IPS DF 4.7 (cell line): ENCODE data around the gene USP6NL.
"Not testable (repeated sequence)": the region's sequence is repeated elsewhere in the genome, so short reads cannot be mapped to it uniquely, and the experiment has no call there.

Source experiments
- DNase-seq: peaks from one replicate; pipeline ENCODE4 v3.0.0-alpha.2; 2013; ENCODE audit warnings: low spot score; ENCODE audit errors: extremely low read depth

The USP6NL gene

DNA sequence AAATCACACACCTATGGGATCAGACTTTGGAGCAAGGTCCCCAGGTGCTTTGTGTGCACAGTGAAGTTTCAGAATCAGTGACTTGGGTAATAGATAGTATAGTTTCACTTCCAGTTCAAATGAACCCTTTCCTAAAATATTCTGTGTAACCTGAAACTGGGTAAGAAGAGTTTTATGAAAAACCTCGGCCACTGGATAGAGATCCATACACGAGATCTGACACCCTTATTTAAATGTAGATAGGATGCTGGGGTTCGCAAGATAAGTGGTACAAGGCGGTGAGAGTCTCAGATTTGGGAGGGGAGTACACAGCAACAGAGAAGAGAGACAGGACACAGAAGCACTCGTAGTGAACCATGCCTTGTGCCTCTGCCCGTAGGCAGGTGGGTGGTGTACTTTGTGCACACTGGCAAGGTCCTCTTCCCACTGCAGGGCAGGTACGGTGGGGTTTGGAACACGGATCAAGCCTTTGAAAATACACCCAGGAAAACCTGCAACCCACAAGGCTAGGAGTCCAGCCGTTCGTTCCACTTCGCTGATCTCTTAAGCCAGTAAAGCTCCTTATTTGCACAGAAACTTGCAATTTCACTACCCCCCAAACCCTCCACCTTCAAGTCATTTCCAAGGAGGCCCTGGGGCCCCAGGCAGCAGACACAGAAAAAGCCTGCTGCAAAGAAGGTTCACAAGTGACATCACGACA, 162.8 kb downstream of the USP6NL start:
- DNase-seq, result no peak

DNA sequence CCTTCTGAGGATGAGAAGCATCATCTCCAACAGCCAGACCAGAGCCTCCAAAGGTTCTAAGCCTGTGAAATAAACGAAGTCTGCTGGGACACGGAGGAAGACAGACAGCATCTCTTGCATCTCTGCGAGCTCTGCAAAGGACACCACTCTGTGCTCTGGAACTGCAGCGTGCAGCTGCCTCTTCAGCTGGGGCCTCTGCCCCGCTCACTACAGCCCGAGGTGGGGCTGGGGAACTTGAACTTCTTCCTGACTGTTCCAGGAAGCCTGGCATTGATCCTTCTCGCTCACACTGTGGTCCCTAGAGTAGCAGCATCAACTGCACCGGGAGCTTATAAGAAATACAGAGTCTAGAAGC, 163.3 kb downstream of the USP6NL start:
- DNase-seq, result no peak

DNA sequence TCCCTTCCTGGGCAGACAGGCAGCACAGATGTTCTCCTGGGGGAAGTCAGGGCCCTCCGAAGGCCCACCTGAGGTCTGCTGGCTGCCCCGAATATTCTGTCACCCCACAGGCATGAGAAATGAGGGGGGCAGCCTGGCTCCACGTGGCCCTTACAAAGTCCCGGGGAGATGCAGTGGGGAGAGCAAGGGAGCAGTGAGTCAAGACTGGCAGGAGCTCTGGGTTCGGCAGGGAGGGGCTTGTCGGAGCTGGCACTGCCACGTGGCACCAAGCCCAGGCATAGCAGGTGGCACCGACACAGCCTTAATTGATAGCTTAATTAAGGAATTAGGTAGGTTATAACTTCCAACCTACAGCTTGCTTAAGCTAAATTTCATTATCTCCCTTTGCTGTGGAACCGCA, 163.9 kb downstream of the USP6NL start:
- DNase-seq, result no peak

DNA sequence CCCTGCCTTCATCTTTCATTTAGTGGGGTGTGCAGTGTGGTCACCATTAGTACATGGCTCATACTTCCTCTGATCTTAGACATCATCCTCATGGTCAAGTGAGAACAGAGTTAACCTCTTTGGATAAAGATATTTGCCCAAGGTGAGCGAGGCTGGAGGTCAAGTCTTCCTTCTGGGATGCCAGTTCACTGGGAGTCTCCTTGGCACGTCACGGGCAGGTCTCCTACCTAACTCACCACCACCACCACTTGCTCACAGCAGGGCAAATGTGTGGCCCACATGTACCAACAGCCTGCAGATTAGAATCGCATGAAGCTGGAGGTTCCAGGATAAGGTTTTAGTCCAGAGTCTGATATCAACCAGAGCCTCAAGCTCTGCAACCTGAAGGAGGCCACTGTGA, 164.6 kb downstream of the USP6NL start:
- no peak for DNase-seq

DNA sequence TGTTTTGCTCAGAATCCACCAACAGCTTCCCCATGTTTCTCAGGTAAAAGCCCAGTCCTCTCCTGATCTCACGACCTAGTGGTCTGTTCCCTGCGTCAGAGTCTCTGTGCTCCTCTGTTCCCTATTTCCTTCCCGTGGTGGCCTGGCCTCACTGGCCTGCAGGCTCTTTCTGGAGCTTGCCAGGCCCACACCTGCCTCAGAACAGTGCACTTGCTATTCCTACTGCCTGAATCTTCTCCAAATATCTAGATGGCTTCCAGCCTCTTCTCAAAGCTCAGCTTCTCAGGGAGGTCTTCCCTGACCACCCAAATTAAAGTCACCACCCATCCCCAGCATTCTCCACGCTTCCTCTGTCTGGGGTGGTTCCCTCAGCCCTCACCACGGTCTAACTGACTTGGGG, 165.3 kb downstream of the USP6NL start:
- DNase-seq, result no peak

DNA sequence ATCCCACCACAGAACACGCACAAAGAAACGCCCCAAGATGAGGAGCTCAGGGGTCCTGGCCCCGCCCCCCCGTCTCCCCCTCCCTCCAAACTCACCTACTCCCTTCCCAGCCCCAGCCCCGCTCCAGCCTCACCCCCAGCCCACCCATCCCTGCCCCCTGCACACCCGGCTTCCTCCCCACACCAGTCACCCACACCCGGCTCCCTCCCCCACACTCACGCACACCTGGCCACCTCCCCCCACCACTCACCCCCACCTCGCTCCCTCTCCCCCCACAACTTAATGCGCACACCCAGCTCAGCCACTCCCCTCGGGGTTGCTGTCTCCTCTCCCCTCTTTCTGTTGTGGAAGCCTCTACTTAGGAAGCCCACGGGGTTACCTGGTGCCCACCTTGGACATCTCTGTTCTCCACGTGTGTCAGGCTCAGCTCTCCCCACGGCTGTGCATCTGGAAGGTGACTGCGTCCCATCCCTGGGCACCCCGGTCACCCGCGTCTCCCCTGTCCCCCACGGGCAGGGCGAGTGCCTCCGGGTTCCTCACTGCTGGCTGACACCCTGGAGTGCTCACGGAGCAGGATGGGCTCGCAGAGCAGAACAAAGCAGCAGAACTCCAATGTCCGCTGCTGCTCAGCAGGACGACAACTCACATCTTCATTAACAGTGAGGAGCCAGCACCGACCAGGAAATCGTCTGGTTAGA, 166.8 kb downstream of the USP6NL start:
- no peak for DNase-seq

DNA sequence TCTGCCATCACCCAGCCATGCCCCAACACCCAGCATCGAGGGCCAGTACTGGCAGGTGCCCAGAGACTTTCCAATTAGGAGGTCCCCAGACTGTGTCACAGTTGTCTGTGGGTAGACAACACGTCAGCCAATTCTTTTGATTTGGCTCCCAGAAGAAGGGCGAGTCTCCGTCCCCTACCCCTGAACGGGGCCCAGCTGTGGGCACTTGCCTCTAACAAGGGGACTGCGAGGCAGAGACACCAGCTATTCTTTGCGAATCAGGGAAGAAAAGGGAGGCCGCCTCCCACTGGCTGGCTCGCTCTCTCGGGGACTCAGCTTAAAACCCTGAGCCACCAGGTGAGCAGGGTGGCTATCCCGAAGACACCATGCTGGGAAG, 167.3 kb downstream of the USP6NL start:
- DNase-seq, result no peak

DNA sequence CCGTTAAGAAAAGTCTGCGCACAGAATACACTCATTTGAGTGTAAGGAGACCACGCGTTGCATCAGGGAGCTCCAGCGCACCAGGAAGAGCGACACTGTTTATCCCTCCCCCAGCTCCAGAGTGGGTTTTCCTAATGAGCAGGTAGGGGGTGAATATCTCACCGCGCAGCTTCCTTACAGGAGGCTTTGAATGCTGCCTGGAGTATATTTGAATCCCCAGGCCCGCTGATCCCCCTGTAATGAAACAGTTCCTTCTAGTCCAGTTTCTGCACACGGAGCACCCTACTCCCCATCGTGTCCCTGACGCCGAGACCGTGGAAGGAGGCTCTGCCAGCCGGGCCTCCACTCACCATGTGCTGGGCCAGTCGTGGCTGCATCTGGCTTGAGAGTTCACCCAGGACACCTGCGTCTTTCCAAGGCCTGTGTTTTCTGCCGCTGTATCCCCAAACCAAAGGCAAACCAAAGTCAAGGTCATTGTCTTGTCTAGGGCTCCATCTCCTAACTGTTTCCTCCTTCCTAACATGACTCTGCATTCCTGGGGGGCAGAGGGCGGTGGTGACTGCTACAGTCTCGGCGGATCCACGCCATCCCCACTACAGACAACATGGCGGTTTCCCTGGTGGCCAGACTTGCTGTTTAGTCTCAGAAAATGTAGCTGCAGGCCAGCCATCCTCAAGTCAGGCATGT, 167.8 kb downstream of the USP6NL start:
- DNase-seq, result no peak

DNA sequence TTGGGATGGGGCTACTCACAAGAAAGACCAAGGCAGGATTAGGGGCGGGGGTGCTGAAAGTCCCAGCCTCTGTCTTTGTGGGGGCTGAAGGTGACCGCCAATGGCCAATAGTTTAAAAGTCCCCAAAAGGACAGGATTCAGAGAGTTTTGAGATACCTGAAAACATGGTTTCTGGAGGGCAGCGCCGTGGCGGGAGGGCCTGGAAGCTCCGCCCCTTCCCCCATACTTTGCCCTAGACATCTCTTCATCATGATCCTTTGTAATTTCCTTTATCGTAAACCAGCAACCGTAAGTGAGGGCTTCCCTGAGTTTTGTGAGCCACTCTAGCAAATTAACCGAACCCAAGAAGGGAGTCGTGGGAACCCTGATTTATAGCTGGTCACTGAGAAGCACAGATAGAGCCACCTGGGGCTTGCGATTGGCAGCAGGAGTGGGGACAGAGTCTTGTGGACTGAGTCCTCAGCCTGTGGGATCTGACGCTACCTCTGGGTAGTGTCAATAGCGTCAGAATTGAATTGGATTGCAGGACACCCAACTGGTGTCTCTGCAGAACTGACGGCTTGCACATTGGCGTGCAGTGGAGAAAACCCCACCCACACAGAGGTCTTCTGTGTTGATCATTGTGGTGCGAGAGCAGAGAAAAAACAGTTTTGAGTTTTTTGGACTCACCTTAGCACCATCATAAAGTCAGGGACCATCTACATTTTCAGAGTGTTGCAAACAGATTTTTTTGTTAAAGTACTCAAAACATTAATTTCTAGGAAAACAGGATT, 169.3 kb downstream of the USP6NL start:
- no peak for DNase-seq

DNA sequence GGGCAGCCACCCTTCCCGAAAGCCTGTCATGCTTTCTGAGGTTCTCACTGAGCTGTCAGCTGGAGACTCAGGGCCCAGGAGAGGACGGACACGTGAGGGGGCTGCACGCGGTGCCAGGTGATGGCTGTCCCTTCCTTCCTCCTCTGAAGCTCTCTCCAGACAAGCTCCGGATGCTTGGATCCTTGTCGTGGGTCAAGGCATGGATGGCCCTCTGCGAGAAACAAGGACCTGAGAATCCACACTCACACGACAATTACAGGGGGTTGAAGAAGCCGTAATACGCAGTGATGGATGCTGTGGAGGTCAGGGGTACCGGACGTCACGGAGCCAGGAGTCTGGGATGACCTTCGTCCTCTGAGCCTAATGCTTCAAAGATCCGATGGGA, 170.3 kb downstream of the USP6NL start:
- DNase-seq, result no peak

DNA sequence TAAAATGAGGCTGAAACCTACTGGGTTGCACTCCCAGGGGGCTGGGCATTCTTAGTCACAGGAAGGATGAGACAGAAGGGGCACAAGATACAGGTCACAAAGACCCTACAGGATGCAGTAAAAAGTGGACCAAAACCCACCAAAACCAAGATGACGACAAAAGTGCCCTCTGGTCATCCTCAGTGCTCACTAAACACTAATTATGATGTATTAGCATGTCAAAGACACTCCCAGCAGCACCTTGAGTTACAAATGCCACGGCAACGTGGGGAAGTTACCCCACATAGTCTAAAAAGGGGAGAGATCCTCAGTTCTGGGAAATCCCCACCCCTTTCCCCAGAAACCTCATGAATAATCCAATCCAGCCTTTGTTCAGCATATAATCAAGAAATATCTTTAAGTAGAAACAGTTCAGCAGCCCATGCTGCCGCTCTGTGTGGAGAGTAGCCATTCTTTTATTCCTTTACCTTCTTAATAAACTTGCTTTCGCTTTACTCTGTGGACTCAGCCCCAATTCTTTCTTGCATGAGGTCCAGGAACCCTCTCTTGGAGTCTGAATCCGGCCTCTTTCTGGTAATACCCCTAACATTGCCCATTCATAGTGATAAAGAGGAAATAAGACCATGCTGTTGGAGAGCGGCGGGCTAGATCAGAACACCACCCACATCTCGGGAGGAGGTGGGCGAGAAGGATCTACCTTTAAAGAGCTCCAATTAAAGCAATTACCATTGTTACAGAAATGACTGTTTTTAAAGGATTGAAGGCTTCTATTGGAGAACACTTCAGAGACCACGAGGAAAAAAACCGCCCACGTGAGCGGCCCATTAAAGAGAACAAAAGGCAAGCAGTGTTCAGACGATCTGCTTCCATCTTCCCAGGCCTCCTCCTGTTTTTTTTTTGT, 170.9 kb downstream of the USP6NL start:
- DNase-seq, result no peak

DNA sequence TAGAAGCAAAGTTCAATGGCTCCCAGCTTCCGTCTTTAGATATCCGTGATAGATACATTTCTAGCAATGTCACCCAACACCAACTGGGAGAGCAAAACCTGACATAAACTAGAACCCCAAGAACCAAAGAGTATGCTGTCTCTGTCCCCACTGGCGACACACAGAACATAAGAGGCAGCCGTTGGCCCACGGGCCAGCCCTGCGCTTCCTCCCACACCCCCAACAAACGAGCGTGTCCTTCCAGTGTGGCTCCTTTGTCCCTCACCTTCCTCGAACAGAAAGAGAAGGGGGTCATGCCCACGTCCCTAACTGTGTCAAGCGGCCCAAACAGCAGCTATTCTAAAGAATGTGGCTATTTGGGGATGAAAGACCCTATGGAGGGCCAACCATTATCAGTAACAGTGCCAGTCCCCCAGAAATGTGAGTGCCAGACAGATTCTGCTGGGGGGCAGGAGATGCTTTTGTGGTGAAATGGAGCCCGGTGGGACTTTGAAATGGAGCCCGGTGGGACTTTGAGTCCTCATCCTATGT, 171.9 kb downstream of the USP6NL start:
- DNase-seq, result no peak

DNA sequence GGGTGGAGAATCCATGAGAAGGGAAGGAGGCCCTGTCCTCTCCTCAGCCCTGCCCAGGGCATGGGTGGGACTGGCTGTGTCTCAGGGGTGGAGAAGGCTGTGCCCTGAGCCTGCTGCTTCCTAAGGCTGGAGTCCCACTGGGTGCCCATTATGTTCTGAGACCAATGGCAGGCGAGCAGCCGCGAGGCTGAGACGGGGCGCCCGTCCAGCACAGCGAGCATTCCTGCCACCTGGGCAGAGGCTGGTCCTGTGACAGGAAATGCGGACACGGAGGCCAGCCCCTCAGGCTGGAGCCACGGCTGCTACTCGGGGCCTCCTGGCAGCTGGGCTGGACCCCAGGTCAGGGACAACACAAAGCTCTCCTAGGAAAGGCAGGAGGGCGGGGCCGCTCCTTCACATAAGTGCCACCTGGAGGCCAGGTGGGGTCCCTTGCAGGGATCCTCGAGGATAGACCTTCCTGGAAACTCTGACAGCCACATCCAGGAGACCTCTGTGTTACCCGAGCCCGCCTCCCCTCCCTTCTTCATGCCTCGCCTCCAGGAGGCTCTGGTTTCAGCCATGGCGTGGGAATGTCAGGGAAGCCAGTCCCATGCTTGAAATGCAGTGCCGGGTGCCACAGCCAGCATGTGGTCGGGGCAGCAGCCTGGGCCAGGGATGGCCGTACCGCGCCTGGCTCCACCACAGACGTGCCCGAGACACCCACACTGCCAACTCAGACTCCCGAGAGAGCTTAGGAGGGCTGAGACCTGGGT, 173.9 kb downstream of the USP6NL start:
- no peak for DNase-seq

DNA sequence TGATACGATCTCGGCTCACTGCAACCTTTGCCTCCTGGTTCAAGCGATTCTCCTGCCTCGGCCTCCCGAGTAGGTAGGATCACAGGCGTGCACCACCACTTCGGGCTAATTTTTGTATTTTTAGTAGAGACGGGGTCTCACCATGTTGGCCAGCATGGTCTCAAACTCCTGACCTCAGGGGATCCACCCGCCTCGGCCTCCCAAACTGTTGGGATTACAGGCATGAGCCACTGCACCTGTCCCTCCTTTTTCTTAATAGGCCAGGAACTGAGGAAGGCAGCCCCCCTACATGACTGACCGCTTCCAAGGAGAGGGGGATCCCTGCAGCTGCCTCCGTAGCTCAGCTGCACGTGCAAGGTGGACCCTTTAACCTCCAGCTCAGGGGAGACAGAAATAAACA, 175.0 kb downstream of the USP6NL start:
- not testable (repeated sequence) for DNase-seq

DNA sequence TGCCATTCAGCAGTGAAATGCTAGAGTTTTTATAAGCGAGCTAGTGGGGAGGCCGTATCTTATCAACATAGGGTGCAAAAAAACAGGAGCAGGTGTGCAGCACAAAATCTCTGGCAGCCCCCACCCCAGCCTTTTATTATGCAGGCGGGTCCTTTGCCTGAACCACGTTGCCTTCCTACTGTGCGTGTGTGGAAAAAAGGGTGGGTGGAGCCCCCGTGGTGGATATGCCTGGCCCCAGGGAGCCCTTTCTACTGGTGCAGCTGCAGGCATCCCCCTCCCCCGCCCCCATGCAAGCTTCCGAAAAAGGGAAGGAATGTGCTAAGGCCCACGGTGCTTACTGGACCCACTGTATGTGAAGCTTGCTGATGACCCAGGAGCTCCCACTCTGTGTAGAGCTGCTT, 175.9 kb downstream of the USP6NL start:
- no peak for DNase-seq

DNA sequence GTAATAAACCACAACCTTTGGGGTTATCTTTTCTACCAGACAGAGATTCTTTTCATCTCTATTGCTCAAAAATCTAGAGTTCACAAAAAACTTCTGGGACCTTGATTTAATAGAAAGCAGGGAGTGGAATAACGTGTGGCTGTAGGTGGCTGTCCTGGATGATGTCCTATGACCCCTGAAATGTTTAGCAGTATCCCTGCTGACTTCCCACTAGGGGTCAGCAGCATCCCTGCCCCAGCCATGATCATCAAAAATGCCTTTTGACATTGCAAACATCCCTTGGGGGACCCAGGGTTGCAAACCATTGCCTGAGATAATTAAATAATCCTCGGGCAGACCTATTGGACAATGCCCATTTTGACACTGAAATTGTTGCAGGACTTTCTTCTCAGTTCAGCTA, 177.1 kb downstream of the USP6NL start:
- no peak for DNase-seq

DNA sequence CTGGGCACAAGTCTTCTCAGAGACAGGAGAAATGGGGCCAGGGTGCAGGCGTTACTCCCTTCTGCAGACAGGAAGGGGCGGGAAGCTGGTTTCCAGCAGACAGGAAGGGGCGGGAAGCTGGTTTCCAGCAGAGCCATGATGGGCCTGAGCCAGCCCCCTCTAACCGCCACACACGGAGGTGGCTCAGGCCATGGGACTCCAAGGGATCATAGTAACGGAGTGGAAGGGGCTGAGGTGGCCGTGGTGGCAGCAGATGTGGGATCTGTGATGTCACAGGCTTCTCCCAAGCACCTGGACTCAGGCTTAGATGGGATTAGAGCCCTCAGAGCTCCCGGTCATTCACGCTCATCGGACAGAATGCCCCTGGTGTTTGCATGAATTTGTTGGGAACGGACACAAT, 177.8 kb downstream of the USP6NL start:
- no peak for DNase-seq

DNA sequence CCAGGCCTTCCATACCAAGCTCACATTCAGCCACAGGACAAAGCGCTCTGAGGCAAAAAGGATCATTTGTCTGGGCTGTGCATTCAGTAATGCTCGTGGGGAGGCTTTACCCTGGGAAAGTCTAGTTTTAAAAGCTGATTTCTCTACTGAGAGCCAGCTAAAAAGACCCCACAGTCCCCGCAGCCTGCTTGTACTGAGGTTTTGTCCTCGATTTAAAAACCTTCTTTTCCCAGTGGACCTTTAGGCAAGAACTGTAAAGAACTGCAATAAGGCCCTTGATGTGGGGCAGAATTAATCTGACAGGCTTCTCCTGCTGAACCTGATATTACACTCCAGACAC, 180.3 kb downstream of the USP6NL start:
- DNase-seq, result no peak

DNA sequence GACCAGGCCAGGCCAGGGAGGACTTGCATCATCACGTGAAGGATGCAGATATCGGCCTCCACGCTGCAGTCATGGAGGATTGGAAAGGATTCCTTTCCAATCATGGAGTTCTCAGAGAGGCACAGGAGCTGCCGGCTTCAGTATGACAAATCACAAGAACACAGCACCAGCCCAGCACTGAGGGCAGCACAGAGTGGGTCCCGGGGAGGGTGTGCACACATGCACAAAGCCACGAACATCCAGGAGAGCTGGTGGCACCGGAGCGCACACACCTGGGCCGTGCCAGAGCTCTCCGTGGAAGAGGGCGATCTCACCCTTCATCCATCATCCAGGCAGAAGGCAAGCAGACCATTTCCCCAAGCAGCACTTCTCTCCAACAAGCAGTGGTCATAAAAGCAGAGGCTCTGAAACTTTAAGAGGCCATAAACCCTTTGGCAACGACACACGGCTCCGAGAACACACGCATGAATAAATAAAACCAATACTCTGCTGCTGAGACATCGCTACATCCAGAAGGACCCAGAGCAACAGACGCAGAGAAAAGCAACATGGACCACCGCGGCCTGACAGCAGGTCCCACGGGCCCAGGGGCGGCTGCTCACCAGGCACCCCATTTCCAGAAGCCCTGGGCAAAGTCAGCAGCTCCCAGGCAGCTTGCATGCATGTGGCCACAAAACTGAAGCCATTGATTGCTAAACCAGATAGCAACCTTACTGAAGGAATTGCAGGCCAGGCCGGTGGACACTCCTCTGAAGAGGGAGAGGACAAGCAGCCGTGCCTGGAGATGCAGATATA, 180.8 kb downstream of the USP6NL start:
- no peak for DNase-seq
